Measurements from ENCODE around the gene KSR2.

DNA sequence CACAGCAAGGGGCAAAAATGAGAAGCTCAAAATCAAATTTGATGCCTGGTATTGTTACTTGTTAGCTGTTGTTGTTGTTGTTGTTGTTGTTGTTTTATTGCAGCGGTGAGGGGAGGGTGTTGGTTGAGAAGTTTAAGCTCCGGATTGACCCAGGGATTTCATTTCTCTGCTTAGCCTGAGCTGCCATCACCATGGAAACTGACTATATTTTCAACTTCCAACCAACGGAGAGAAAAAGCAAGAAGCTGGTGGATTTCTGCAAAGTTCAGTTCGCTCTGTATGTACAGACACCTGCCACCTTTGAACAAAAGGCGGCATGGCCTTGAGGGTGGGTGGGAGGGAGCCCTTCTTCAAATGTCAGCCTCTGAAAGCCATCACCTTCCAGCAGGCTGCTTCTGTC lies 412.9 kb downstream of the KSR2 start:
- TF ChIP-seq, protein P1, sequence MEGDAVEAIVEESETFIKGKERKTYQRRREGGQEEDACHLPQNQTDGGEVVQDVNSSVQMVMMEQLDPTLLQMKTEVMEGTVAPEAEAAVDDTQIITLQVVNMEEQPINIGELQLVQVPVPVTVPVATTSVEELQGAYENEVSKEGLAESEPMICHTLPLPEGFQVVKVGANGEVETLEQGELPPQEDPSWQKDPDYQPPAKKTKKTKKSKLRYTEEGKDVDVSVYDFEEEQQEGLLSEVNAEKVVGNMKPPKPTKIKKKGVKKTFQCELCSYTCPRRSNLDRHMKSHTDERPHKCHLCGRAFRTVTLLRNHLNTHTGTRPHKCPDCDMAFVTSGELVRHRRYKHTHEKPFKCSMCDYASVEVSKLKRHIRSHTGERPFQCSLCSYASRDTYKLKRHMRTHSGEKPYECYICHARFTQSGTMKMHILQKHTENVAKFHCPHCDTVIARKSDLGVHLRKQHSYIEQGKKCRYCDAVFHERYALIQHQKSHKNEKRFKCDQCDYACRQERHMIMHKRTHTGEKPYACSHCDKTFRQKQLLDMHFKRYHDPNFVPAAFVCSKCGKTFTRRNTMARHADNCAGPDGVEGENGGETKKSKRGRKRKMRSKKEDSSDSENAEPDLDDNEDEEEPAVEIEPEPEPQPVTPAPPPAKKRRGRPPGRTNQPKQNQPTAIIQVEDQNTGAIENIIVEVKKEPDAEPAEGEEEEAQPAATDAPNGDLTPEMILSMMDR (conservative IDR thresholded peaks at IDR 0.05; ENCODE audit: low read depth, low read length) = no peak
- TF ChIP-seq EZH2 (IDR thresholded peaks at IDR 0.05; ENCODE audit: borderline replicate concordance, low read depth, low read length, poor library complexity, severe bottlenecking) = no peak

Measured in A673 (cell line).